Measurements from ENCODE around the gene TOLLIP.

The TOLLIP gene

GRCh38 chr11:1234054-1234720 is 75.2 kb downstream of the TOLLIP start:
- Histone ChIP-seq H3K9me3 (ENCODE audit: severe bottlenecking) (no peaks in the 10 kb centered on the region), H3K27ac (ENCODE audit: poor library complexity, severe bottlenecking) (no peak overlapping the region), H3K4me1 (ENCODE audit: insufficient read depth, poor library complexity, severe bottlenecking) (no peaks in the 10 kb centered on the region), H3K36me3 (ENCODE audit: low read depth) (no peaks in the 10 kb centered on the region), H3K27me3 (ENCODE audit: insufficient read depth, poor library complexity, severe bottlenecking) (peaks cover 35% of the 10 kb centered on the region), H3K4me3 (ENCODE audit: severe bottlenecking) (no peak overlapping the region)
- no peak for ATAC-seq (ENCODE audit: low read depth)
- no peak for TF ChIP-seq CTCF (IDR thresholded peaks at IDR 0.05; ENCODE audit: poor library complexity, severe bottlenecking)
- DNase-seq (ENCODE audit: low spot score): peak; percentile 55

DNA sequence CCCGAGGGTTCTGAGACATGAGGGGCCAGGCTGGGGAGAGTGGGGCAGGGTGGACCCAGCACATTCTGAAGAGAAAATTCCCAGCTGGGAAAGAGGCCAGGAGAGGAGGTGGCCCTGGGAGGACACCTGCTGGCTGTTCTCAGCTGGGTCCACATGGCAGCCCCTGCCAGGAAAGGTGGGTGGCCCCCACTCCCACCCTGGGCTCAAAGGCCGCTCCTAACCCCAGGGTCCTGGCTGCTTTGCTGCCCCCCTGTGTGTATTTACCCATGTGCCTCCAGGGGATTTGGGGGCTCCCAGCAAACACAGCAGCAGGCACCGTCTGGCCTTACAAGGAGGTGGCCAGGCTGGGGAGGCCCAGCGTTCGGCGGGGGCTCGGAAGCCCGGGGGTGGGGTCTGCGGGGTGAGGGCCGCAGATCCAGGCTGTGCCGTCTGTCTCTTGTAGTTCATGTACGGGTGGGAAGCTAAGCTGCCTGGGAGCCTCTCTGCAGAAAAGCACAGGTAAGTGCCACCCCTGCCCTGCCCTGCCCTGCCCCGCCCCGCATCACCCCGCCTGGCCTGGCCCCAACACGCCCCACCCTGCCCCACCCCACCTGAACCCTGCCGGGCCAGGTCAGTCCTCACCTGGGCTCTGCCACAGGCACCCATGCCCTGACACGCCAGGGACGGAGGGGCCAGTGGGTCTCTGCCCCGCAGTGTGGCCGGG is 75.9 kb downstream of the TOLLIP start:
- Histone ChIP-seq H3K27me3 (ENCODE audit: insufficient read depth, poor library complexity, severe bottlenecking) (peaks cover 35% of the 10 kb centered on the region), H3K4me1 (ENCODE audit: insufficient read depth, poor library complexity, severe bottlenecking) (no peaks in the 10 kb centered on the region), H3K27ac (ENCODE audit: poor library complexity, severe bottlenecking) (no peak overlapping the region), H3K9me3 (ENCODE audit: severe bottlenecking) (no peaks in the 10 kb centered on the region), H3K4me3 (ENCODE audit: severe bottlenecking) (no peak overlapping the region), H3K36me3 (ENCODE audit: low read depth) (no peaks in the 10 kb centered on the region)
- TF ChIP-seq CTCF (IDR thresholded peaks at IDR 0.05; ENCODE audit: poor library complexity, severe bottlenecking): no peak
- ATAC-seq (ENCODE audit: low read depth): no peak
- no peak for DNase-seq (ENCODE audit: low spot score)

DNA sequence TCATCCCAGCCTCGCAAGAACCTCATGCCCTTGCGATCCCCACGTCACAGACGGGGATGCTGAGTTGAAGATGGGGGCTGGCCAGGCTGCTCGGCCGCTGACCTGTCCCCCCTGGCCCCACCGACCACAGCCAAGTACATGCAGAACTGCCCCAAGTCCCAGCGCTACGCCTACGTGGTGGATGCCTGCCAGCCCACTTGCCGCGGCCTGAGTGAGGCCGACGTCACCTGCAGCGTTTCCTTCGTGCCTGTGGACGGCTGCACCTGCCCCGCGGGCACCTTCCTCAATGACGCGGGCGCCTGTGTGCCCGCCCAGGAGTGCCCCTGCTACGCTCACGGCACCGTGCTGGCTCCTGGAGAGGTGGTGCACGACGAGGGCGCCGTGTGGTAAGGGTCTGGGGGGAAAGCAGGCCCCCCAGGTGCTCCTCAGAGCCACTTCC is 76.5 kb downstream of the TOLLIP start:
- H3K27ac ChIP-seq (ENCODE audit: poor library complexity, severe bottlenecking): no peak overlapping the region
- no peak overlapping the region for H3K4me3 ChIP-seq (ENCODE audit: severe bottlenecking)
- no peaks in the 10 kb centered on the region for H3K9me3 ChIP-seq (ENCODE audit: severe bottlenecking)
- no peaks in the 10 kb centered on the region for H3K4me1 ChIP-seq (ENCODE audit: insufficient read depth, poor library complexity, severe bottlenecking)
- TF ChIP-seq CTCF (IDR thresholded peaks at IDR 0.05; ENCODE audit: poor library complexity, severe bottlenecking): no peak
- ATAC-seq (ENCODE audit: low read depth) (no peak), DNase-seq (ENCODE audit: low spot score) (peak; percentile 44)
- H3K36me3 ChIP-seq (ENCODE audit: low read depth): no peaks in the 10 kb centered on the region
- peaks cover 35% of the 10 kb centered on the region for H3K27me3 ChIP-seq (ENCODE audit: insufficient read depth, poor library complexity, severe bottlenecking)

GRCh38 chr11:1232021-1232882 is 77.2 kb downstream of the TOLLIP start:
- TF ChIP-seq CTCF (IDR thresholded peaks at IDR 0.05; ENCODE audit: poor library complexity, severe bottlenecking): no peak
- H3K4me3 ChIP-seq (ENCODE audit: severe bottlenecking): no peak overlapping the region
- peaks cover 35% of the 10 kb centered on the region for H3K27me3 ChIP-seq (ENCODE audit: insufficient read depth, poor library complexity, severe bottlenecking)

More at GRCh38 chr11:1232021-1232882, 77.2 kb downstream of the TOLLIP start:
- Histone ChIP-seq H3K9me3 (ENCODE audit: severe bottlenecking) (no peaks in the 10 kb centered on the region), H3K4me1 (ENCODE audit: insufficient read depth, poor library complexity, severe bottlenecking) (no peaks in the 10 kb centered on the region), H3K27ac (ENCODE audit: poor library complexity, severe bottlenecking) (no peak overlapping the region), H3K36me3 (ENCODE audit: low read depth) (no peaks in the 10 kb centered on the region)
- ATAC-seq (ENCODE audit: low read depth) (no peak), DNase-seq (ENCODE audit: low spot score) (peak; percentile 64)

Data from RWPE2 (cell line).